Stimulated activated CD4-positive, alpha-beta T cell treated with anti-CD3 and anti-CD28 coated beads, Interleukin-1b, Interleukin-23, amount 100 ng/mL, for 48 hours (primary cell): ENCODE data around the gene ZNF518B.

Experiments used
- DNase-seq: peaks from one replicate; pipeline ENCODE4 v3.0.0-alpha.2; 2020

The ZNF518B gene

DNA sequence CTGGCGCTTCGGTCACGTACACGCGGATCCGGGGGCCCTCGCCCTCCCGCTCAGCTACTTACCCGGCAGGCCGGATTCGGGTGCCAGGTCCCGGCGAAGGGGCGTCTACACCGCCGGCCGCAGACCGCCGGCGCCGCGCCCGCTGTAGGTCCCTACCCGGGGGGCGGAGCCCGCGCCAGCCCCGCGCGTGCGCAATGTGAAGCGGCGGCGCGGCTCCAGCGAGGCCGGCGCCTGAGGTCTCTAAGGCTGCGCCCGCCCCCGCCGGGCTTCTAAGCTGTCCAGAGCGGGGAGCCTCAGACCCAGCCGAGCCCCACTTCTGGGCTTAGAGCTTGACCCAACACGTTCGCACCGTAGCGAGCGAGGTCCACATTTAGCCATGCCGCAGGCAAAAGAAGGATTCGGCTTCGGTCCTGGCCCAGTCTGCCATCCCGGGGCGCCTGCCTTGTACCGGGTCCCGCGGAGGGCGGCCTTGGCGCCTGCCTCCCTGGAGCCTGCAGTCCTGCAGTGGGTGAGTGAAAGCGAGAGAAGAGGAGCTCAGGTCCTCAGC is at the start of gene ZNF518B:
Gene ZNF518B (minus strand): TSS at position 172 of the 547 bp plus-strand sequence. CDS start 11,098 bp downstream, outside the sequence.
- peak; percentile 69 for DNase-seq

GRCh38 chr4:10506077-10506476 is 48.9 kb upstream of the ZNF518B start:
- DNase-seq: no peak

DNA sequence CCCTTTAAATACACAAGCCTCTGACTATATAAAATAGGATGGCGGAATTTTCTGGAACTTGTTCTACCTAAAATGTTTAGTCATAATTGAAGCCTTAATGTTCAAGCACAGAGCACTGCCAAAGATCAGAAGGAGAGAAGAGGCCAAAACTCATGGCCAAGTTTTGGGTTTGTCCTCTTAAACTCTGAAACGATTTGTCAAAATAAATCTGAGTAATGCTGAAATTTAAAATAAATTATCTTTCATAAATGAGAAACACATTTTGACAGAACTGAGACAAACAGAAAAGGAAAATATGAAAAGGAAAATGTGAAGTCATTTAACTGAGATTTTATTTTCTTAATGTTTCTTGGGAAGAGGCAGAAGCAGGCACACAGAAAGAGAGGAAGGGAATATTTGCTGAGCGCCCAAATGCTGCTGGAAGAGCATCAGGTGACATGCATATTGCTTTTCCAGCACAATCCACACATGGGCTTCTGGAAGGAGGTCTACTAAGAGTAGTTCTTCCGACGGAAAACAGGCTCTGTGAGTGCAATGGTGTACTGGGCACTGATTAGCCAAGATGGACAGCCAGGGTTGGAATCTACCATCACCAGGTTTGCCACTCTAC is 47.4 kb upstream of the ZNF518B start:
- DNase-seq: no peak

GRCh38 chr4:10502717-10503116 is 45.5 kb upstream of the ZNF518B start:
- no peak for DNase-seq

- no peak for DNase-seq
Measured at GRCh38 chr4:10500776-10501175, 43.5 kb upstream of the ZNF518B start.

DNA sequence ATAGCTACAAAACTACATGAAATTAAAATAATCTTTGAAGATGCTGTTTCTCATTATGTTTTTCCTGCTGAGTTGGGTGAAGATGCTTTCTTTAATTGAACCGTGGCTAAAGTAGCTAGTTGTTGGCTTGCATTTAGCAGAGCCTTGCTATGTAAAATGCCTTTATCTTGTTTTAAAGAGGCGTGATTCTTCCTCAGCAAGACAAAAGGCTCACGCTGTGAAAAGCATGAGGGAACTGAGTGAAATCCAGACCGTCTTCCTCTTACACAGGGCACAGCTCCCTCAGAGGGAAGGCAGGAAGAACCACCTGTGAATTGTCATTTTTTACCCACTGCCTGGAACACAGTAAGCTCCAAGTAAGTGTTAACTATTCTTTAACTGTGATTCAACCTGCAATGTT is 39.0 kb upstream of the ZNF518B start:
- no peak for DNase-seq

- no peak for DNase-seq
Measured at GRCh38 chr4:10495651-10496050, 38.4 kb upstream of the ZNF518B start.

GRCh38 chr4:10492464-10492863 is 35.2 kb upstream of the ZNF518B start:
- no peak for DNase-seq

- no peak for DNase-seq
Measured at GRCh38 chr4:10491401-10491800, 34.2 kb upstream of the ZNF518B start.

GRCh38 chr4:10490996-10491395 is 33.8 kb upstream of the ZNF518B start:
- no peak for DNase-seq

GRCh38 chr4:10482913-10483312 is 25.7 kb upstream of the ZNF518B start:
- DNase-seq: no peak

DNA sequence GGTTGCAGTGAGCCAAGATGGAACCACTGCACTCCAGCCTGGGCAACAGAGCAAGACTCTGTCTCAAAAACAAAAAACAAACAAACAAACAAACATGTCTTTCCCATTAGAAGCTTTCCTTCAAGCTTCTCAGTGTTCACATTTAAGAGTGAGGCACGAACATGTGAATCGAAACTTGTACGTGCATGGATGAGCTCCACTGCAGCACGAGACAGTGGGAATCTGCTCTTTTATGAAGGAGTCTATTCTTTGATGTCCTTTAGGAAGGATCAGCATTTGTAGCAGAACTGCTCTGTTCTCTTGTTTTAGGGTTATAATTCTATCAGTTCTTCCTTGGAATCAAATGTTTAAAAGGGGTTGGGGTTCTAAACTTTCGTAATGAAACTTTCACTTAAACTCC is 23.4 kb upstream of the ZNF518B start:
- no peak for DNase-seq

- DNase-seq: no peak
Measured at GRCh38 chr4:10478621-10479020, 21.4 kb upstream of the ZNF518B start.

DNA sequence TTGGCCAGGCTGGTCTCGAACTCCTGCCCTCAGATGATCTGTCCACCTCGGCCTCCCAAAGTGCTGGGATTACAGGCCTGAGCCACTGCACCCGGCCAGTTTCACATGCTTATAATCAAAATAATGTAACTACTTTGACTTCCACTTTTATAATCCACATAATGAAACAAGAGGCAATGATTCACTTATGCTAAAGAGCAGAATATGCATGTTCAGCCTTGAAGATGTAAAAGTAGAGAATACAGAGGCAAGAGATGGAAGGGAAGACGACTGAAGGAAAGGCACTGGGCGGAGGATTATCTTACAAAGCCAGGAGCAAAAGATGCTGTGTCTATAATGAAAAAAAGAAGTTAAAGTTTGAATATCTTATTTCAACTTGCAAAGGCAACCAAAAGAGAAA is 13.3 kb upstream of the ZNF518B start:
- no peak for DNase-seq

GRCh38 chr4:10466161-10466560 is 8.9 kb upstream of the ZNF518B start:
- no peak for DNase-seq

DNA sequence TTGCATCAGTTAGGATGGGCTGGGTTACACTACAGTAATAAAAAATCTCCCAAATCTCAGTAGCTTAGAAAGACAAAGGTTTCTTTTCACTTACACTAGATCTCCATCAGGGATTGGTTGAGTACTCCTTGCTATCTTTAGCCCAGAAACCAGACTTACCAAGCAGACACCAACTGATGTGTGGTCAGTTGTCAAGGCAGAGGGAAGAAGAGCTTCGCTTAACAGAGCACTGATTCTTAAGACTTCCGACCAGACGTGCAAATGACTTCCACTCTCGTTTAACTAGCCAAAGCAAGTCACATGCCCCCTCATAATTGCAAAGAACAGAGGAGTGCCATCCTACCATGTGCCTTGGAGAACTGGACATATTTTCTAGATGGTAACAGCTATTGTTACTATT is 5.7 kb upstream of the ZNF518B start:
- DNase-seq: no peak

GRCh38 chr4:10461850-10462400 is 4.7 kb upstream of the ZNF518B start:
- DNase-seq: no peak

DNA sequence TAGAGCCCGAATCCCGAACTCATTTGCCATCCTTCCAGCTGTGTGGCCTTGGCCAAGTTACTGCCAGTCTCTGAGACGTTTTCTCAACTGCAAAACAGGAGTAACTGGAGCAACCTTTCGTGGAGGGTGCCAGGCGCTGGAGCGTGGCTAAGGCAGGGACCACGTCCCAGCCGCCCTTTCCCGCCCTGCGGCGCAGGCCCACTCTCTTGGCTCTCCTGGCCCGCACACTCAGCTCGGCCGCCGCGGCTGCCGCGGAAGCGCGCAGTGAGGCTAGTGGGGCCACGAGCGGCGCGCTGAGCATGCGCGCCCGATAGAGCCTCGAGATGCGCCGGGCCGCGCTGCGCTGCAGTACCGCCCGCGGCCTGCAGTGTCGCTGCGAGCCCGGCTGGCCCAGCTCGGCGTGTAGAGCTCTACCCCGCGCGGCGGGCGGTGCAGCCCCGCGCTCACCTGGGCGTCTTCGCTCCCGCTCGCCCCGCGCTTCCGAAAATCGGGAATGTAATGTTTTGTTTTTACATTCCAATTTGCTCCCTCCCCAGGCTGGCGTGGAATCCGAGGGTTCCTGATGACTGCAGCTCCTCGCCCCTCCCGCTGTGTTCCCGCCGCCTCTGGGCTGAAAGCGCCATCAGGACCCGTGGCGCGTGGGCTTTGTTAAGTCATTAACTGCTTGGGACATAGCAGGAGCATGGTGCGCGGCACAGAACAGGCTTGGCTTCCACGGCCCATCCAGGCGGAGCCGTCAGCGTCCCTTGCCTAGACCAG is 4.0 kb upstream of the ZNF518B start:
- peak; percentile 61 for DNase-seq

GRCh38 chr4:10460313-10461047 is 3.3 kb upstream of the ZNF518B start:
- peak; percentile 74 for DNase-seq

DNA sequence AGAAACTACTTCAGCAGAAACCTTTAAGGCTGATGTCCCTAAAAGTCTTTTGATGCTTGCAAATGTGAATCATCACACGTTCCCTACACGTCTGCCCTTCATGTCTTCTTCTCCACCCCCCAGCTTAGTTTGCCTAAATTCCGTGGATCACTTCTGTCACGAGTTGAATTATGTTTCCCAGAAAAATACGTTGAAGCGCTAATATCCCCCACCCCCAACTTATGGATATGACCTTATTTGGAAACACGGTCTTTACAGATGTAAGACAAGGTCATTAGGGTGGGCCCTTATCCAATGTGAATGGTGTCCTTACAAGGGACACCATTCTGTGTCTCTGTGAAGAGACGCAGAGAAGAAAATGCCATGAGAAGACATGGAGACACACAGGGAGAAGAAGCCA is 2.1 kb upstream of the ZNF518B start:
- DNase-seq: no peak

- DNase-seq: no peak
Measured at GRCh38 chr4:10458177-10458576, 951 bp upstream of the ZNF518B start.

- DNase-seq: peak; percentile 66
Measured at GRCh38 chr4:10456595-10457254, 501 bp downstream of the ZNF518B start.

DNA sequence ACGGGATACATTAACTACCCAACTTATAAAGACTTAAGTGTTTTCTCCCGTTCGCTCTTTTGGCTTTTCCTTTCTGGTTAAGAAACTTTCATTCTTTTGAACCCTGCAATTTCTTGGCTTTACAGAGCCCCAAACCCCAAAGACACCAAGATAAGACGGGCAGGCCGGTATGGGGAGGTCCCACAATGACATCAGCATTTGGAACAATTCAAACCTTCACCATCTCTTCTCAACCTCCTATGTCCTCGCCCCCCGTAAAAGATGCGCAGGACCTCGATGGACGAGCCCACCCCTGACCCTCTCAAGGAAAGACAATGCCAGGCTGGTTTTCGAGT is 999 bp downstream of the ZNF518B start:
- no peak for DNase-seq
